ENCODE data around the gene PNPLA7. TPM values are rescaled to one million over a fixed set of nuclear protein-coding genes. Genes with fewer than 3 reads are reported as not detected.

Gene PNPLA7
- polyA plus RNA-seq, 1 of the 3 experiments (the other 2 are of a cell fraction): 0.99 TPM

- 72% methylated on average over 14 of the region's 14 CpGs for WGBS (ENCODE audit: low lambda C conversion rate)
- Histone ChIP-seq H3K9me2 (no peaks in the 10 kb centered on the region), H2AFZ (ENCODE audit: low read depth) (no peak overlapping the region), H3K4me3 (ENCODE audit: low read depth in 2 of 2, low read length in 1 of 2) (no peak overlapping the region), H3F3A (replicated peaks; ENCODE audit: insufficient read depth) (peaks cover 8% of the 10 kb centered on the region), H4K20me1 (ENCODE audit: insufficient read depth) (no peaks in the 10 kb centered on the region), H3K4me1 (ENCODE audit: control insufficient read depth in 1 of 2, insufficient read depth in 2 of 2, low read depth in 1 of 2, low read length in 1 of 2) (peaks cover 0 to 10% of the 10 kb centered on the region in 2 experiments; a peak in 2 of 4 replicates), H3K9me3 (no peaks in the 10 kb centered on the region), H3K36me3 (replicated peaks in 1 of 2; ENCODE audit: control insufficient read depth in 1 of 2, insufficient read depth in 2 of 2, low read length in 1 of 2) (peaks cover 0 to 6% of the 10 kb centered on the region in 2 experiments), H3K27ac (ENCODE audit: low read depth in 2 of 2, low read length in 1 of 2) (no peak overlapping the region), H3K4me2 (no peak overlapping the region), H3K9ac (no peak overlapping the region), H3K79me2 (ENCODE audit: insufficient read depth) (no peaks in the 10 kb centered on the region), H3K27me3 (ENCODE audit: insufficient read depth) (peaks cover 4% of the 10 kb centered on the region; the same call in 1 of the 2 replicates)
- DNase-seq: no peak
- POLR2A ChIA-PET: no interaction called here
- CTCF ChIA-PET: interaction anchor here (0.6 to 7.0 kb wide), 14 partner anchors 9 to 208 kb away, joined by 3 to 53 read pairs (median 4); partner anchors contain the start of genes EXD3, NOXA1 and NRARP
- TF ChIP-seq MAX (IDR thresholded peaks at IDR 0.05; ENCODE audit: low read depth) (no peak), CTCF (IDR thresholded peaks at IDR 0.05) (0 out of 2 replicates have a peak, but pooled peaks have one; percentile 7), SMC3 (IDR thresholded peaks at IDR 0.05; ENCODE audit: low read depth, low read length) (no peak), TEAD4 (IDR thresholded peaks at IDR 0.05; ENCODE audit: borderline replicate concordance, insufficient read depth) (no peak)
These were observed 106.0 kb downstream of the PNPLA7 start for GRCh38 chr9:137444106-137444790.

- H3K27me3 ChIP-seq (ENCODE audit: insufficient read depth): peaks cover 4% of the 10 kb centered on the region; the same call in 1 of the 2 replicates
- peak overlapping the region; percentile 81; the same call in 1 of the 2 replicates for H3K4me2 ChIP-seq
- TF ChIP-seq TAF1 (IDR thresholded peaks at IDR 0.05; ENCODE audit: borderline replicate concordance, low read depth, low read length) (no peak), FOSL2 (IDR thresholded peaks at IDR 0.05; ENCODE audit: borderline replicate concordance, low read depth) (no peak), NFIC (IDR thresholded peaks at IDR 0.05; ENCODE audit: borderline replicate concordance) (no peak), SMC3 (IDR thresholded peaks at IDR 0.05; ENCODE audit: low read depth, low read length) (no peak)
- no peaks in the 10 kb centered on the region for H3K9me3 ChIP-seq
- H3K9me2 ChIP-seq: no peaks in the 10 kb centered on the region
- H3F3A ChIP-seq (replicated peaks; ENCODE audit: insufficient read depth): peaks cover 8% of the 10 kb centered on the region
- peaks cover 0 to 10% of the 10 kb centered on the region in 2 experiments; a peak in 2 of 4 replicates for H3K4me1 ChIP-seq (ENCODE audit: control insufficient read depth in 1 of 2, insufficient read depth in 2 of 2, low read depth in 1 of 2, low read length in 1 of 2)
- no peak for DNase-seq
- ChIA-PET CTCF (interaction anchor here (0.7 to 7.0 kb wide), 5 partner anchors 8 to 155 kb away, joined by 3 to 53 read pairs (median 9); partner anchors contain the start of genes EXD3 and NOXA1), POLR2A (no interaction called here)
- H3K4me3 ChIP-seq (ENCODE audit: low read depth in 2 of 2, low read length in 1 of 2): peak overlapping the region in 1 of 2 experiments; percentile 31; a peak in 1 of 4 replicates
- 23% methylated on average over 6 of the region's 7 CpGs for WGBS (ENCODE audit: low lambda C conversion rate)
- no peaks in the 10 kb centered on the region for H3K79me2 ChIP-seq (ENCODE audit: insufficient read depth)
- no peaks in the 10 kb centered on the region for H4K20me1 ChIP-seq (ENCODE audit: insufficient read depth)
- no peak overlapping the region for H3K9ac ChIP-seq
- no peaks in the 10 kb centered on the region for H3K36me3 ChIP-seq (replicated peaks in 1 of 2; ENCODE audit: control insufficient read depth in 1 of 2, insufficient read depth in 2 of 2, low read length in 1 of 2)
- H2AFZ ChIP-seq (ENCODE audit: low read depth): no peak overlapping the region
- H3K27ac ChIP-seq (ENCODE audit: low read depth in 2 of 2, low read length in 1 of 2): no peak overlapping the region
These were observed 108.3 kb downstream of the PNPLA7 start for GRCh38 chr9:137441935-137442321.

Measured in SK-N-SH (cell line).